Smooth muscle cell (in vitro differentiated cells): ENCODE measurements around the gene CACNA1I. TPM values are rescaled to one million over a fixed set of nuclear protein-coding genes. Genes with fewer than 3 reads are reported as not detected.
A peak's percentile ranks its signal among the peaks of the same experiment; 100 is the strongest.

Experiments
- DNase-seq: peaks from one replicate; lab custom pipeline; 2025; ENCODE audit not compliant: unreplicated experiment; lab: John Stamatoyannopoulos, UW
- H2AFZ ChIP-seq: fragments of 200-600 bp; sonication (generic); 2 replicates; pipeline ENCODE4 v1.6.0; 2016; ENCODE audit warnings: antibody characterized with exemption, low read depth, mild to moderate bottlenecking
- H3F3A ChIP-seq: fragments of 200-600 bp; sonication (generic); 2 replicates; pipeline ENCODE4 v1.6.0; 2017; ENCODE audit warnings: antibody characterized with exemption, low read depth
- H3K27ac ChIP-seq: fragments of 200-600 bp; sonication (generic); 2 replicates; pipeline ENCODE4 v1.5.1; 2016; ENCODE audit warnings: low read depth, mild to moderate bottlenecking
- H3K27me3 ChIP-seq: fragments of 200-600 bp; sonication (generic); 2 replicates; pipeline ENCODE4 v1.6.1; 2016; ENCODE audit warnings: low read depth, mild to moderate bottlenecking
- H3K36me3 ChIP-seq: fragments of 200-600 bp; sonication (generic); 2 replicates; pipeline ENCODE4 v1.5.1; 2016; ENCODE audit warnings: low read depth
- H3K4me1 ChIP-seq: fragments of 200-600 bp; sonication (generic); 2 replicates; pipeline ENCODE4 v1.5.1; 2016; ENCODE audit warnings: low read depth
- H3K4me2 ChIP-seq: fragments of 200-600 bp; sonication (generic); 2 replicates; pipeline ENCODE4 v1.6.0; 2016; ENCODE audit warnings: mild to moderate bottlenecking
- H3K4me3 ChIP-seq: fragments of 200-600 bp; sonication (generic); 2 replicates; pipeline ENCODE4 v1.5.1; 2016; ENCODE audit warnings: mild to moderate bottlenecking
- H3K79me2 ChIP-seq: fragments of 200-600 bp; sonication (generic); 2 replicates; pipeline ENCODE4 v1.6.0; 2016; ENCODE audit warnings: low read depth, mild to moderate bottlenecking
- H3K9ac ChIP-seq: fragments of 200-600 bp; sonication (generic); 2 replicates; pipeline ENCODE4 v1.6.0; 2016; ENCODE audit warnings: low read depth
- H3K9me3 ChIP-seq: fragments of 200-600 bp; sonication (generic); replicated peaks from 2 replicates; pipeline ENCODE4 v1.5.1; 2016; ENCODE audit warnings: low read depth
- H4K20me1 ChIP-seq: fragments of 200-600 bp; sonication (generic); 2 replicates; pipeline ENCODE4 v1.6.0; 2016; ENCODE audit warnings: low read depth
- CTCF ChIP-seq: fragments of 200-600 bp; sonication (generic); IDR thresholded peaks from 2 replicates; pipeline ENCODE4 v1.5.1; 2017; ENCODE audit warnings: borderline replicate concordance, mild to moderate bottlenecking, antibody characterized with exemption; ENCODE audit not compliant: insufficient read depth, poor library complexity, severe bottlenecking
- WGBS: methylation state at CpG from one replicate; pipeline ENCODE4 v1.1.7; 2016; ENCODE audit warnings: low lambda C conversion rate; 5-methylcytosine and 5-hydroxymethylcytosine counted together
- polyA plus RNA-seq: library from polyadenylated mRNA; unstranded; fragments of >200 nt; fragmentation: Nextera tagmentation; extraction: Ambion mirVana; gene quantifications from 2 replicates; pipeline ENCODE4 v1.2.1, GENCODE V29; 2016
- total RNA-seq: library from RNA; depleted of rRNA; stranded (reverse); fragments of >200 nt; gene quantifications from 2 replicates; pipeline ENCODE4 v1.2.3, GENCODE V29; 2014

The CACNA1I gene
- total and polyA plus RNA-seq, 2 experiments from 2014 or later = not detected

DNA sequence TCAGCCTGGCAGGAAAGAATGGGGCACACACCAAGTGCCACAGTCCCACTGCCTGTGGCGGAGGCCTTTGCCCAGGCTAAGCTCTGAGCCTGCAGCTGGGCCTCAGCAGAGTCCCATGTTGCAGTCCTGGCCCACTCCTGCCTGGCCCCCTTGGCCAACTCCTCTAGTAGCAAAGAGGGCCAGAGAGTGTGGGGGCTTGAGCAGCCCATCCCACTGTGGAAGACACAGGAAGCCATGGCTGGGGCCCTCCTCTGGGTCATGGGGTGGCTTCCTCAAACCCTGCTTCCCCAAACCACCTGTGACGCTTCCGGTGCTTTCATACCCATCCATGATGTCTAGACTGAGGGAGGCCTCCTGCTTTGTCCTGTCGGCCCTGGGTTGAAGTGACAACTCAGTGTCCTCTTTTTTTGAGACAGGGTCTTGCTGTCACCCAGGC is 43.8 kb upstream of the CACNA1I start:
- Histone ChIP-seq H3K27ac (peak overlapping the region; percentile 34), H3K36me3 (no peaks in the 10 kb centered on the region), H3K9ac (no peak overlapping the region), H3K79me2 (peaks cover 36% of the 10 kb centered on the region), H3K4me3 (no peak overlapping the region), H4K20me1 (peaks cover 84% of the 10 kb centered on the region), H3F3A (peaks cover 18% of the 10 kb centered on the region), H3K4me2 (no peak overlapping the region), H3K27me3 (no peaks in the 10 kb centered on the region), H3K4me1 (peaks cover 13% of the 10 kb centered on the region), H3K9me3 (no peaks in the 10 kb centered on the region), H2AFZ (no peak overlapping the region)
- no peak for DNase-seq
- TF ChIP-seq CTCF = no peak
- WGBS = 92% methylated on average over 4 of the region's 4 CpGs

DNA sequence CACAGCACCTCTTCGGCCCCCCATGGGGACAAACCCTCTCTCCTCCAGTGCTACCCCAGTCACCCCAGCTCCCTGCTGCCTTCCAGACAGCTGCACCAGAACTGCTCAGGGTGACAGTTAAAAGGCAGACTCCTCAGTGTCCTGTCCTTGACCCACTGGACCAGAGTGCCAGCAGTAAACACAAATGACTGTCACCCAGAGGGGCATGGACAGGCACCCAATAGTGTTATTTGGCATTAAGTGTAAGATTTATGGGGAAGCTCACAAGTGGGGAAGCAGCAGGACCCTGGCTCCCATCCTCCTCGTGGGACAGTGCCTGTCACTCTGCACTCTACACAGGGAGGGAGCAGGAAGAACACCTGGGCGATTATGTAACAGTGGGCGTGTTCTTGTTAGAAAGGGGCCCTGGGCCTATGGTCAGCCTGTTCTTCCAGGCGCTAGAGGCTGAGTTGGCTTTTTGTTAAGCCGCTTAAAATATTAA is 43.0 kb upstream of the CACNA1I start:
- Histone ChIP-seq H3K36me3 (no peaks in the 10 kb centered on the region), H3K4me1 (peaks cover 12% of the 10 kb centered on the region), H3K79me2 (peaks cover 32% of the 10 kb centered on the region), H3K27me3 (no peaks in the 10 kb centered on the region), H3K9ac (no peak overlapping the region), H2AFZ (no peak overlapping the region), H3K4me3 (no peak overlapping the region), H4K20me1 (peaks cover 77% of the 10 kb centered on the region), H3F3A (peaks cover 11% of the 10 kb centered on the region), H3K4me2 (no peak overlapping the region), H3K9me3 (no peaks in the 10 kb centered on the region), H3K27ac (no peak overlapping the region)
- WGBS = 74% methylated on average over 6 of the region's 6 CpGs
- no peak for TF ChIP-seq CTCF
- no peak for DNase-seq

- no peak overlapping the region for H3K9ac ChIP-seq
- H3K36me3 ChIP-seq = no peaks in the 10 kb centered on the region
- H3K27me3 ChIP-seq = no peaks in the 10 kb centered on the region
- no peak for DNase-seq
- no peak for TF ChIP-seq CTCF
- H3K9me3 ChIP-seq = no peaks in the 10 kb centered on the region
- no peak overlapping the region for H3K27ac ChIP-seq
- H3K79me2 ChIP-seq = peaks cover 25% of the 10 kb centered on the region
- peaks cover 70% of the 10 kb centered on the region for H4K20me1 ChIP-seq
- peaks cover 6% of the 10 kb centered on the region for H3F3A ChIP-seq
- H2AFZ ChIP-seq = no peak overlapping the region
- no peak overlapping the region for H3K4me2 ChIP-seq
- peaks cover 10% of the 10 kb centered on the region for H3K4me1 ChIP-seq
- H3K4me3 ChIP-seq = no peak overlapping the region
- WGBS = 76% methylated on average over 12 of the region's 12 CpGs
Observed at GRCh38 chr22:39528080-39528661, 42.4 kb upstream of the CACNA1I start.
